ENCODE measurements around the gene SCARB1.
"Not testable (repeated sequence)": the region's sequence is repeated elsewhere in the genome, so short reads cannot be mapped to it uniquely, and the experiment has no call there.

The SCARB1 gene

DNA sequence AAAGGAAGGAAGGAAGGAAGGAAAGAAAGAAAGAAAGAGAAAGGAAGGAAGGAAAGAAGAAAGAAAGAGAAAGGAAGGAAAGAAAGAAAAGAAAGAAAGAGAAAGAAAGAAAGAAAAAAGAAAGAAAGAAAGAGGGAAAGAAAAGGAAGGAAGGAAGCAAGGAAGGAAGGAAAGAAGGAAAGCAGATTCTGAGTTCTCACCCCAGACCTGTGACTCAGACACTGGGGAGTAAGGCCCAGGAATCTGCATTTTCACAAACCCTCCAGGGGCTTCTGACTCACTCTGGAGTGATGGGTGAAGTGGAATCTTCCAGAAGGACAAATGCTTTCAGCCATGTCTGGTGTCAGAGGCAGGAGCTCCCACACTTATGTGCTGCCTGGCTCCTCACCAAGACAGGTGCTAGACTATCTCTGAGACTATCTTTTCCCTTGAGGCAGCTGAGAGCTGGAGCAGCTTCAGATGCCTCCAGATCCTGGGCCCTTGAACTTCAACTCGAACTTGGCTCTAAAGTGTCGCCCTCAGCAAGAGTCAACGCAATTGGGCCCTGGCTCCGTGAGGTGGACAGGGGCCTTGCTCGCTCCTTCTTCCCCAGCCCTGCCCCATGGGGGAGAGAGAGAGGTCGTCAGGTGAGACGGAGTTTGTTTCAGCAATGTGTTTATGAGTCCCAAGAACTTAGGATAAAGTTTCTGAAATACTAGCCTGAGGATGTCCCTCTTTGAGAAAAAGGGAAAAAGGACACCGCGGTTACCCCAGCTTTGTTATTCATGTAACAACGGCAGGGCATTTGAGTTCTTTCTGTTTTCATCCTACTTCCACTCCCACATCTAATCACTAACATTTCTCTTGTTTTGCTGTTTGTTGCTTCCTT is 19.8 kb upstream of the SCARB1 start:
- DNase-seq (ENCODE audit: low read depth in 2 of 2) = no peak

DNA sequence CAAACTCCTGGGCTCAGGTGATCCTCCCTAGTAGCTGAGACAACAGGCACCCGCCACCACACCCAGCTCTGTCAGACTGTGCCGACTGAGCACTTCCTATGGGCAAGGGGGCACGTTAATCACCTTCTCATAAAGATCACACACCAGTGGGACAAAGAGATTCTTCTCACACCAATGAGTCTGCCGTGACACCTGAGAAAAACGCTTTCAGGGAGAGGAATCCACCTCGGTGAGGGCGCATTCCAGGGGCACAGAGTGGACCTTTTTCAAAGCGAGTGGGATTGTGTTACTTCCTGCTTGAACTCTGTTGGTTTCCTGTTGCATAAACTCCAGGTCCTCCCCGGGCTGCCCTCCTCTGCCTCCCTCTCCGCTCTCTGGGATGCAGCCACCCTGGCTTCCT is 17.5 kb upstream of the SCARB1 start:
- DNase-seq (ENCODE audit: low read depth in 2 of 2) = no peak

- not testable (repeated sequence) for DNase-seq (ENCODE audit: low read depth in 2 of 2)
Measured at GRCh38 chr12:124880335-124880734, 16.7 kb upstream of the SCARB1 start.

- DNase-seq (ENCODE audit: low read depth in 2 of 2) = no peak
Measured at GRCh38 chr12:124878795-124879516, 15.3 kb upstream of the SCARB1 start.

DNA sequence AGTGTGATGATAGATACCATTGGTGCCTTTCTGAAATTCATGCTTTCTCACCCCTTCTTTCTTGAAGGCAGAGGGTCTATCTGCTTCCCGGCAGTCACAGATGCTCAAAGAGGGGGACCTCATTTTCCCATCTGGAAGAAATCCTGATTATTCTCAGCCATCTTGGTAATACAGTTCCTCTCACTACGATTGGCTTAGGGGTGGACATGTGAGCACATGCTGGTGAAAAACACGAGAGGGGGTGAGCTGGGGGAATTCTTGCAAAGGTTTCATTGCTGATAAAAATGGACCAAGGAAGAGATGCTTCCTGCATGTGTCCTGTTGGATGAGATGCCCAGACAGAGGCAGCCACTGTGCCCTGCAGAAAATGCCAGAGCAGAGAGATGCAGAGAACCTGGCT is 13.8 kb upstream of the SCARB1 start:
- no peak for DNase-seq (ENCODE audit: low read depth in 2 of 2)

- no peak for DNase-seq (ENCODE audit: low read depth in 2 of 2)
Measured at GRCh38 chr12:124876171-124876570, 12.5 kb upstream of the SCARB1 start.

DNA sequence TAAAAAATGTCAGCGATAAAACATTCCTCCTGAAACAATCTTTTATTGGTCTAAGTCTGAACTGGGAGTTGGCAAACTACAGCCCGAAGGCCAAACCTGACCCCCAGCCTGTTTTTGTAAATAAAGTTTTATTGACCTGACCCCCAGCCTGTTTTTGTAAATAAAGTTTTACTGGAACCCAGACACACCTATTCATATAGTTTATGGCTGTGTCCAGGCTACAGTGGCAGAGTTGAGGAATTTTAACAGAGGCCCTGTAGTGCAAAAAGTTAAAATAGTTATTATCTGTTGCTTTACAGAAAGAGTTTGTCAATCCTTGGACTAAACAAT is 12.1 kb upstream of the SCARB1 start:
- no peak for DNase-seq (ENCODE audit: low read depth in 2 of 2)

- no peak for DNase-seq (ENCODE audit: low read depth in 2 of 2)
Measured at GRCh38 chr12:124874988-124875802, 11.5 kb upstream of the SCARB1 start.

DNA sequence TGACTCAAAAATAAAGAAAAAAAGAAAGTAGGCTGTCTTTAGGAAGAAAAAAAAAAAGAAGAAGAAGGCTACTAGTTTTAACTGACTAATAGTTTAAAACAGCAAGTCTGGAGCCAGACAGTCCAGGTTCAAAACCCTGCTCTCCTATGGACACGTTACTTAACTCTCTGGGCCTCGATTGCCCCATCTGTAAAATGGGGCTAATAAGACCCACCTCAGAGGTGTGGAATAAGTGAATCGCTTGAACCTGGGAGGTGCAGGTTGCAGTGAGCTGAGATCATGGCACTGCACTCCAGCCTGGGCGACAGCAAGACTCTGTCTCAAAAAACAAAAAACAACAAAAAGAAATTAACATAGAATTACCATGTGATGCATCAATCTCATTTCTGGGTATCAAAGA is 10.5 kb upstream of the SCARB1 start:
- no peak for DNase-seq (ENCODE audit: low read depth in 2 of 2)

GRCh38 chr12:124872068-124872719 is 8.5 kb upstream of the SCARB1 start:
- no peak for DNase-seq (ENCODE audit: low read depth in 2 of 2)

DNA sequence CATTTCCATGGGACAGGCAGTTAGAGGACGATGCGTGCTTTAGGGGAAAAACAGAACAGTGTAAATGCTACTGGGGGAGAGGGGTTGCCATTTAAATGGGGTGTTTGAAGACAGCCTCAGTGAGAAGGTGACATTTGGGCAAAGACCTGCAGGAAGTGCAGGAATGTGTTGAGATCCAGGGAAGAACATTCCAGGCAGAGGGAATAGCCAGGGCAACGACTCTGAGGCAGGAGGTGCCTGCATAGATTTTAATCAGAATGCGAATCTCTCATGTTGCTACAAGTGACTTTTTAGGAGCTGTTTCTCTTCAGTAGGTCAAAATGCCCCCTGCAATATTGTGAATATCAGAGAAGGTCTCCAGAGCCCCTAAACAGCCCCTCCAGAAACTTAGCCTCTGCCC is 7.6 kb upstream of the SCARB1 start:
- no peak for DNase-seq (ENCODE audit: low read depth in 2 of 2)

GRCh38 chr12:124870515-124870914 is 6.9 kb upstream of the SCARB1 start:
- DNase-seq (ENCODE audit: low read depth in 2 of 2) = no peak

GRCh38 chr12:124869059-124869665 is 5.5 kb upstream of the SCARB1 start:
- no peak for DNase-seq (ENCODE audit: low read depth in 2 of 2)

DNA sequence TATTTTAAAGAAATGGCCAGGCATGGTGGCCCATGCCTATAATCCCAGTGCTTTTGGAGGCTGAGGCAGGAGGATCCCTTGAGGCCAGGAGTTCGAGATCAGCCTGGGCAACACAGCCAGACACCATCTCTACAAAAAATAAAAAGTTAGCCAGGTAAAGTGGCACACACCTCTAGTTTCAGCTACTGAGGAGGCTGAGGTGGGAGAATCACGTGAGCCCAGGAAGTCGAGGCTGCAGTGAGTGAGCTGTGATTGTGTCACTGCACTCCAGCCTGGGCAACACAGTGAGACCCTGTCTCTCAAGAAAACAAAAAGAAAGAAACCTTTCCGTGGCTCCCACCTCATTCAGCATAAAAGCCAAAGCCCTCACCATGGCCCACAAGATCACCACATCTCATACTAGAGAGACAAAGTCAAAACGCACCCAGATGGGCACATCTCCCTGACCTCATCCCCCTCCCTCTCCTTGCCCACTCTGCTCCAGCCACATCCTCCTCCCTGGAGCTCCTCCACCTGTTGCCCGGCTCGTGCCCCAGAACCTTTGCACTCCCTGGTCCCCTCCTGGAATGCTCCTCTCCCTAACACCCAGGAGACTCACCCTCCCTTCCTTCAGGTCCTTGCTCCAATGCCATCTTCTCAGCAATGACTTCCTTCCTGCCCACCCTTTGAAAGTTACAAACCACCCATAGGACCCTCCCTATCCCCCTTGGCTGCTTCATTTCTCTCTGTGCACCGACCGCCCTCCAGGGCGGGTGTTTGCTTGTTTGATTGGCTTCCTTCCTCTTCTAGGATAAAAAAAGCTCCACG is 4.8 kb upstream of the SCARB1 start:
- DNase-seq (ENCODE audit: low read depth in 2 of 2) = no peak

- DNase-seq (ENCODE audit: low read depth in 2 of 2) = no peak
Measured at GRCh38 chr12:124867401-124867930, 3.8 kb upstream of the SCARB1 start.

DNA sequence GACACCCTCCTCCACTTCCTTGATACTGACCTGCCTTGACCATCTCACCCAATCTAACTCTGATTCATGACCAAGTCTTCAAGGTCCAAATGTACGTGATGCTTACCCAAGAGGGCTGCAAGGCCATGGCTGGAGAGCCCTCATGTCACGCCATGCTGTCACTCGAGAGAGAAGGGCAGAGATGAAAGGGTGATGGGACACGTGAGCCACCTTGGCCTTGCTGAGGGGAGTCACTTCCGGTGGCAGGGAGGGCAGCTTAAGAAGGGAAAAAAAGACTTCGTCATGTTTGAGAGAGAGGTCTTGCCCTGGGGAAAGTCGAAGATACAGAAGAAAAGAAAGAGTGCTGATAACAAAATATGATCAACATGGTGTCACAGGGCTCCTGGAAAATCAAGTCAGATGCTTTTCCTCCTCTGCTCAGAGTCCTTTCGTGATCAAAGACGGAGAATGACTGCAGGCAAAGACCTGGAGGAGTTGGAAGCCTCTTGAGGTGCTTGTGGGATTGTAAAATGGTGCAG is 3.3 kb upstream of the SCARB1 start:
- no peak for DNase-seq (ENCODE audit: low read depth in 2 of 2)

DNA sequence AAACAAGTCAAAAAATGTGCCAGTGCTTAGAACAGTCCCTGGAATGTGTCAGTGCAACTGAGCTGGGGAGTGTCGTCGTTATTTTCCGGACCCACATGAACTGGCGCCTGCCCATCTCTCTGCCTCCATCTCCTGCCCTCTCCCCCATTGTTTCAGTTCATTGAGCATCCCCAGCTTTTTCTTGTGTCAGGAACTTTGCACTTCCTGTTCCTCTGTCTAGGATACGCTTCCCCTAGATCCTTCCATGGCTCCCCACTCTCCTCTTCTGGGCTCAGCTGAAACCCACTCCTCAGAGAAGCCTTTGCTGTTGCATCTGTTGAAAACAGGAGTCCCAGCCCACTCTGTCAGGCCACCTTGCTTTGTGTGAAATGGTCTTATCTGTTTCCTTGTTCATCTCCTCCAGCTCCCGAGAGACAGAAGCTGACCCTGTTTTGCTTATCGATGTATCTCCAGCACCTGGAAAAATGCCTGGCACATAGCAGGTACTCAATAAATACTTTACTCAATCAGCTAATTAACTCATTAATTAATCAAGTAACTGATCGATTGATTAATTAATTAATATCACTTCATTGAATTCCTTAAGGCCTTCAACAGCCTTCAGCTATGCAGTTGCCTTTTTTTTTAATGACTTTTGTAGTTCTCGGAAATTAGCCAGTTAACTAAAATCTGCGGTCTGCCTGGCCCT is 2.7 kb upstream of the SCARB1 start:
- no peak for DNase-seq (ENCODE audit: low read depth in 2 of 2)

GRCh38 chr12:124865728-124866127 is 2.1 kb upstream of the SCARB1 start:
- no peak for DNase-seq (ENCODE audit: low read depth in 2 of 2)

DNA sequence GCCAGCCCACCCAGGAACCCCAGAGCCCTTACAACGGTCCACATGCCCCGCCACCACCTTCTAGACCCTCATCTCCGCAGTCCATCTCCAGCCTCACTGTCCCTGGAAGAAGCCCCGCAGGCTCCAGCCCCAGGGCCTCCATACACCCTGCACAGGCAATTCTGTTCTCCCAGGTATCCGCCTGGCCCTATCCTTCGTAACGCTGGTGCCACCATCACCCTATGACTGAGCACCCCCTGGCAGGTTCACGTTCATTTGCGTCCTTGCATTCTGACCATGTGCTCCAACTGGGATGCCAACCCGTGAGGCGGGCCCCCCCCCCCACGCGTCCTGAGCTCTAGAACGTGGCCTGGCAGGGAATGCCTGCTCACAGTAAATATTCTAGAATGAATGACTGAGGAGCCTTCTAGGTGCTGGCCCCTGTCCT is 675 bp upstream of the SCARB1 start:
- no peak for DNase-seq (ENCODE audit: low read depth in 2 of 2)
